ENCODE measurements around the gene SSR4.

Gene SSR4

DNA sequence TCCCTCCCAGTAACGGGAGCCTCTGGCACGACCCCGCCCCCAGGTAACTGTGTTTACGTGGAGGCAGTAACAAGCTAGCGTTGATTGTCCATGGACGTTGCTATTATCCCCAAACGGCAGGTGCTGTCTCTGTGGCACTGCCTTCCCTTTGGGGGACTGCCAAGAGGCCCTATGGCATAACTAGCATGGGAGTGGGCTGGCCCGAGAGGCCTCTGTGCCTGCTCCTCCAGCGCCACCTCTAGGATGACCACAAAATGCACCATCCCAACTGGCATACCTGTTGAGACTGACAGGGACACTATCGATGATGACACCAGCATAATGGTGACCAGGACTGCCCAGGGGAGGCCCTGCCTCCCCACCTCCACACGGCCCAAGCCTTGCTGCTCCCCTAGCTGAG lies 12.2 kb upstream of the SSR4 start:
- no peak for DNase-seq

DNA sequence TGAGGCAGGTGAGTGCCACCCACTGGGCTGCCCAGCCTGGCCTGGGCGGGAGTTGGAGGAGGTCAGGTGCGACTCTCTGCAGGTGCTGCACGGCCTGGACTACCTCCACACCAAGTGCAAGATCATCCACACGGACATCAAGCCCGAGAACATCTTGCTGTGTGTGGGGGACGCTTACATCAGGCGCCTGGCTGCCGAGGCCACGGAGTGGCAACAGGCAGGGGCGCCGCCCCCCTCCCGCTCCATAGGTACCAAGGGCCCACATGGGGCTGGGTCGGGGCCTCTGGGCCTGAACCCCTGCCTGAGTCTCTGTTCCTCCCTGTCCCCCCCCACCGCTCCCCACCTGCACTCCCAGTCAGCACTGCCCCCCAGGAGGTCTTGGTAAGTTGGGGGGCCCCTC lies 11.6 kb upstream of the SSR4 start:
- no peak for DNase-seq

DNA sequence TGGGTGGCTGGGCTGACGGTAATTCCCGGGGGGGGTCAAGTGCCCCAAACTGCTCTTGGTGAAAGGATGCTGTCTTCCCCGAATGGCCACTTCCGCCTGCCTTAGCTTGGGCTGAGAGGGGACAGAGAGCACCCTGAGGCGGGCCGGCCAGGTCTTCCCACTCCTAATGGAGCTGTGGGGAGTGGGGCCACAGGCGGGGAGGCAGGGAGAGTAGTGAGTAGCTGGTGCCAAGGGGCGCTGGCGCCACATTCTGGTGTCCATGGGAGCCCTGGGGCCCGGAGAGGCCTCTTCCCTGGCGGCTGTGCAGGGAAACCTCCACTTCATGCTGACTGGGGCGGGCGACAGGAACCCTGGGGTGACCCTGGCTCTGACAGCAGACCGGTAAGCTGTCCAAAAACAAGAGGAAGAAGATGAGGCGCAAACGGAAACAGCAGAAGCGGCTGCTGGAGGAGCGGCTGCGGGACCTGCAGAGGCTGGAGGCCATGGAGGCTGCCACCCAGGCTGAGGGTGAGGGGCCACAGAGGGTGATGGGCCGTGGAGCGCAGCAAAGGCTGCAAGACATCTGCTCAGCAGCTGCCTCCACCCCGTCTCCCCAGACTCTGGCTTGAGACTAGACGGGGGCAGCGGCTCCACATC lies 11.0 kb upstream of the SSR4 start:
- no peak for DNase-seq

DNA sequence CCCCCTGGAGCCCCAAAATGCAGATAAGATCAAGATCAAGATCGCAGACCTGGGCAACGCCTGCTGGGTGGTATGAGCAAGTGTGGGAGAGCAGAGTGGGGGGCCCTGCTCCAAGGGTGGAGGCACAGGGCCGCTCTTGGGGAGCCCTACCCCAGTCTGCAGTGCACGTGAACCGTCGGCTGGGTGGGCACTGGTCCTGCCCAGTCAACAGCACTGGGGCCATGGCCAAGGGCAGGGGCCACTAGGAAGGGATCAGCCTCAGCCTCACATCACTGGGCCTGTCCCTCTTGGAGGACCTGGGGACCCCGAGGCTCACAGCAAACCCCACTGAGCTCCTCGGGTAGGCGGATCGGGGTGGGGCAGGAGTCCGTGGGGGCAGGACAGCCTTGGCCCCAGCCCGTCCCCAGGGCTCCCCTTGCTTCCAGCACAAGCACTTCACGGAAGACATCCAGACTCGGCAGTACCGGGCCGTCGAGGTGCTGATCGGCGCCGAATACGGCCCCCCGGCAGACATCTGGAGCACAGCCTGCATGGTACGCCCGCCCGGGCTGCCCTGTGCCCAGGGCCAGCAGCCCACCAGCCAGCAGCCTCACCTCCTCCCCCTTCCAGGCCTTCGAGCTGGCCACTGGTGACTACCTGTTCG lies 10.0 kb upstream of the SSR4 start:
- no peak for DNase-seq

DNA sequence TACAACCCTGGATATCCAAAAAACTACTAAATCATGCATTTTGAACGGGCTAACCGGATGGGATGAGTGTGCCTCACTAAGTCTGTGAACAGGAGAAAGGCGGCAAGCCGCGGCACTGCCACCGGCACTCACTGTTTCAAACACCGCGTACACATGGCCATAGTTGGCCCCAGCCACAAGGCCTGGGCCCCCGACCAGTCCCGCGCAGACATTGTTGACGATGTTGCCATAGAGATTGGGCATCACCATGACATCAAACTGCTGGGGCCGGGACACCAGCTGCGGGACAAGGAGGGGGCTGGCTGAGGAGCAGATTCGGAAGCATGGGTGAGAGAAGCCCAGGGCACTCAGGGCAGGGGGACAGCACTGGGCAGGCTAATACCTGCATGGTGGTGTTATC lies 7.8 kb upstream of the SSR4 start:
- DNase-seq, result no peak

DNA sequence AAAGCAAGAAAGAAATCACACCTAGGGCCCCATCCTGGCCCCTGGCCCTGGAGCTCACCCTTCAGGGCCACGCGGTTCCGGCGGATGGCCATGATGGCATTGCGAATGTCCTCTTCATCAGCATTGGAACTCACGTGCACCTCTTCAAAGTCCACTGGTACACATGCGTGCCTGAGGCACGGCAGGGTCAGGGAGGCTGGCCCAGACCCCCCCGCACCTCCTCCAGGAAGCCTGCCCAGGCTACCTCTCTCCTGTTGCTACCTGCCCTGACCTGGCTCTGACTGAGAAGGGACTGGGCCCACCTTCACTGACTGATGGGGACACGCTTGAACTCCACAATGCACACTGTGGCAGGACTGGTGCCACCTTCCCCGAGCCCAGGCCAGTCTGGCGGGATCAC lies 4.8 kb upstream of the SSR4 start:
- DNase-seq, result no peak

DNA sequence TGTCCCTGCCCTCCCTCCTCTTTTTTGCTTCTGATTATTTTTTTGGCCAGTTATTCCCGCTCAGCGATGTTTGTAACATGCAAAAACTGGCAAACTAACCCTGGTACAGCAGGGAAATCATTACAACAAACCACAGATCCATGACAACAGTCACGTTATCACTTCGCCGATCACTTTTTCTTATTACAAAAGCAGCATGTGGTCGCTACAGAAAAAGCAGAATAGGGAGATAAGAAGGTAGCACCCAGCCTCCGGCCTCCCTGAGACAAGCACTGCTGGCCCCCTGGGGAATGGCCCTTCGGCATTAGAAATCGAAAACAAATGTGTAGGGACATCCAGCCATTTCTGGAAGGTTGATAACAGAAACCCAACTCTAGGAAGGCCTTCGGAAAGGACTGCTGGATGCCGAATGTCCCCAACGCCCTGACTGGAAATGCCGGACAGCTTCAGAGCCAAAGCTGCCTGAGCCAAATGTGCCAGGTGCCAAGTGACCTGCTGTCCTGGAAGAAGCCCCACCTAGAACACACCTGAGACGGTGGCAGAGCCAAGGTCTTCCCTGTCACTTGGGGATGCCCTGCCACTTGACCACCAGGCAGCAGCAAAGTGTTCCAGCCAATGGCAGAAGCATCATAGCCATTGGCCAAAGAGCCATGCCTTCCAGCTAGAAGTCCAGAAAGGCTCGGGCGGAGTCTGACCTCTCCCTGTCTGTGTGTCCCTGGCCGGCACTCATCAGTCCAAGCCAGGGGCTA lies 3.2 kb upstream of the SSR4 start:
- DNase-seq, result no peak

DNA sequence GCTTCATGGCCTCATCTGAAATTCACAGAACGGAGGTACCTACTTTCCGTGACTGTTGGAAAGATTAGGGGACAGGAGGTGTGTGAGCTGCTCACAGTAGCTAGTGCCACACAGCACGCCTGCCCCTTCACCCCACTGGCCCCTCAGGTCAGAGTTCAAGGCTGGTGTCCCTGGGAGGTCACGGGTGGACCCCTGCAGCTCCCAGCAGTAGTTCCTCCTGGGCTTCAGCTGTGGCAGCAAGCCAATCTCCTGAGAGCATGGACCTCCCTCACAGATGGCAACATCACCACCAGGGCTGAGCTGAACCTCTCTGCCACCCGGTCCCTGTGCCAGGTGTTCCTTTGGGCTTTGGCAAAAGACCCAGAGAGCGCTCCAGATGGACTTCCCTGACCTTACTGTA lies 2.1 kb upstream of the SSR4 start:
- DNase-seq, result no peak

DNA sequence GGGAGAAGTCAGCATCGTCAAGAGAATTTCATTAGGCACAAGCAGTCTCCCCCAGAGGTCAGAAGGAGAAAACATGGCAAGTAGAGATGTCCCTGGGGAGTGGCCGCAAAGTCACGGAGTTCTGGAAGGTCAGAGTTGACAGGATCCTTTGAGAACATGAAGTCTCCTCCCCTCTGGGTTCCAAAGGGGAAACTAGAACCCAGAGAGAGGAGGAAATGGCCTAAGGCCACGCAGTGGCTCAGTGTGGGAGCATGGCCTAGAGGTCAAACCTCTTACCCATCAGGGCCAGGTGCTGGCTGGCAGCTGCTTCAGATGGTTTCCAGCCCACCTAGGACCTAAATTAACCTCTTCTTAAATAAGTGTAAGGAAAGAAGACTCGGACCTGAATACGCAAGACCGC lies 1.2 kb upstream of the SSR4 start:
- no peak for DNase-seq

DNA sequence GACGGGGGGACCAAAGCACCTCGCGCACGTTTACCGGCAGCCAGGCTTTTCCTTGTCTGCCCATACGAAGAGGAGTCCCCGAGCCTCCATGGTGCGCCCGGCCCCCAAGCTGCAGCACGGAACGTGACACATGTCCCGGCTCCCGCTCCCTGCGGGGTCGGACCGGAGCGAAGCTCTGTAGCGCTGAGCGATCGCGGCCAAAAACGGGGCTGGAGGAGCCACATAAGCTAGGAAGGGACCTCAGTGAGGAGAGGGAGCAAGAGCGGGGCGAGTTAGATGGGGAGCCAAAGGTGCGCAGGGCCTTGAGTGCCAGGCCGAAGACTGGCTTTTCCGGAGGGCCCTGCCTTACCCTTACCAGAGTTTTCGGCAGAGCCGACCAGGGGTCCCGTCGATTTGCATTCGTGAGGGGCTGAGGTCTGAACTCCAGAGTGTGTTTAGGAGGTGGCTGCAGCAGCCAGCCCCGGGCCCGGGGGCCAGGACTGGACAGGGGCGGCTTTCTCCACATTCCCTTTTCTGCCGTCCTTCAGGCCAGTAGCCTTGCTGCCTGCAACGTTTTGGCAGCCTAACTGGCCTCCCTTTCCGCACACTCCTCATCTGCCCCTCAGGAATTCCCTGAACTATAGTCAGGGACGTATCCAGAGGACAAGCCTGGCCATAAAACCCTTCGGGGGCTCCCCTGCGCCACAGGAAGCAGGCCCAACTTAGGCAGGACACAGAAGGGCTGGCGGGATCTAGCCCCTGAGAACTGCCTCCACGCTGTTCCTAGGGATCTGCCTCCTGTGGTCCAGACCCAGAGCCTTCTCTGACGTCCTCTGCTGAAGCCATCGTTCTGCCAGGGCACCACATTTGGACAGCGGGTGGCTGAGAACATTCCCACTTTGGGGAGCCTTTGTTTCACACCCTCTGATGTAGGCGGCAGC lies 689 bp downstream of the SSR4 start:
- no peak for DNase-seq

DNA sequence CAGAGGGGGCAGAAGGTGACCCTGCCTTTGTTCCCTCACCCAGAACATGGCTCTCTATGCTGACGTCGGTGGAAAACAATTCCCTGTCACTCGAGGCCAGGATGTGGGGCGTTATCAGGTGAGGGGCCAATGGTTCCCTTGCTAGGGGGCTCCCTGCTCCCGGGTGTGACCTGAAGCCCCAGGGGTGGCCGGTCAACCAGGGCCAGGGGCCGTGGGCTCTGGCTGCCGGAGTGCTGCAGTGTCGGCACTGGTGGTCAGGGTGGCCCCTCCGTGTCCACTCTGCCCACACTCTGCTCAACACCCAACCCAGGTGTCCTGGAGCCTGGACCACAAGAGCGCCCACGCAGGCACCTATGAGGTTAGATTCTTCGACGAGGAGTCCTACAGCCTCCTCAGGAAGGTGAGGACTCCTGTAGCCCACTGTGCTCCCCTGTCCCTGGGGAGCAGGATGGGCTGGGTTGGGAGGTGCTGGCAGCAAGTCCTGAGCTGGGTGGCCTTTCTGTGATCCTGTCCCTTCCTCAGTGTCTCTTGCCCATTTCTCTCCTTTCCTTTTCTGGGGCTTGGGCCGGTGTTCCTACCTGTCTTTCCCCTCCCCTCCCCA lies 3.0 kb downstream of the SSR4 start:
- DNase-seq, result no peak

DNA sequence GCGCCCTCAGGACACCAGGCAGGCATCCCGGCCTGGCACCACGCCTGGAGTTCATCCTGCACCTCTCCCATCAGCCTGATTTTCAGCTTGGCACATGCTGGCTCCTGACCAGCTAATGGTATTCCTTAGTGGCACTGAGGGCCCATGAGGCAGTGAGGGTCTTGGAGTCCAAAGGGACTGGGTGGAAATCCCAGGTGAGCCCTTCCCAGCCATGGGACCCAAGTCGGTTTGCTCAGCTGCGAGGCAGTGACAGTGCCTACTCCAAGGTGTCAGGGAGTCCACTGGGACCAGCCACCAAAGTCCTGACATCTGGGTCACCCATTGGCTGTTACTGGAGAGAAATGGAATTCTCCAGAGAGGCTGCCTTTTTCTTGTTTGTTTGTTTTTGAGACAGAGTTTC lies 4.9 kb downstream of the SSR4 start:
- DNase-seq, result no peak

DNA sequence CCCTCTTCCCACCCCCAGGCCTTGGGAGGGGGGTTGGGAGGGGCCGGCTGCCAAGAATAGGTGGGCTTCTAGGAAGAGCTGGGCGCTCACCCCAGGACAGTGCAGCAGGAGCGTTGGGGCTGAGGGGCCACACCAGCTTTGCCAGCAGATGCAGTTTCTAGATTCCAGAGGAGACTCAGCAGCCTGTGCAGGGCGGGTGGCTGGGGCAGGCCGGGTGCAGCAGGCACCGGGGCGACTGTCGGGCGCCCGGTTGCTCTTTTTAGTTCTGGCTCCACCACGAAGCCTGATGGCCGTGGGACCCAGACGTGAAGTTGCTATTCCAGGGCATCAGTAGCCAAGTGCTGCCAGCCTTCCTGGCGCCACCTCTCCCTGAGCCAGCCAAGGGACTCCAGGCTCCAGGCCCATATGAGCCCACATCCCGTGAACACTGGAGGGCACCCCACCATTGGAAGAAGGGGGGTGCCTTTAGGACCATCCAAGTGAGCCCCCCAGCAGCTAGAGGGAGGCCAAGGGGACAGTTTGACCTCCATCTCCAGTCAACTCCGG lies 5.8 kb downstream of the SSR4 start:
- no peak for DNase-seq

DNA sequence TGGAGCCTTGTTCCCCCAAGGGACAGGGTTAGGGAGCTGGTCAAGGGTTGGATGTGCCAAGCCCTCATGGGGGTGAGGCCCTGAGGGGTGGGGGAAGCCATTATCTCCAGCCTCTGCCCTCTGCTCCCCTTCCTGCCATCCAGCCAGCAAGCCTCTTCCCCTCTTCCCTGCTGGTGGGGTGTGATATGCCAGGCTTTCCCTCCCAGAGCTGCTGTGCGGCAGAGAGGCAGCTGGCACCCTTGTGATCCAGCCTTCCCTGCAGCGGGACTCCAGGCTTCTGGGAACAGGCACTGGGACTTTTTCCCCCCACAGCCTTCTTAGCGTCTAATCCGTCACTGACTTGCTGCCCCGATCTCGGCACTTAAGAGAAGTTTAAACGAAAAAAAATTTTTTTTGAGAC lies 6.3 kb downstream of the SSR4 start:
- DNase-seq, result no peak

DNA sequence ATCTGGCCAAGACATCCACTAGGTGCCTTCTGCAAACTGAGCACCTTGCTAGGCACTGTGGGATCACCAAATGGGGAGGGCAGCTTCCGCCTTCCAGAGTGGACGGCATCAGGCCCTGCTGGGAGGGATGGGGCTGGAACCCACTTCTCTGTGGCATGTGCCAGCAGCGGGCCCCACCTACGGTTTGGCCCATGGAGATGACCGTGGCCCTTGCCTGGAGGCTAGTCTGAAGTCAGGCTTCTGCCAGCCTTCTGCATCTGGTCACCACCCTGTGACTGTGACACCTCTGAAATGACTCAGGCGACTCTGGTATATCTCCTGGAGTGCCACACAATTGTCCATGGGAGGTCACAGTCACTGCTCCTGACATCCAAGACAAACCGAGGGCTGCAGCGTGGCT lies 7.2 kb downstream of the SSR4 start:
- DNase-seq, result no peak

DNA sequence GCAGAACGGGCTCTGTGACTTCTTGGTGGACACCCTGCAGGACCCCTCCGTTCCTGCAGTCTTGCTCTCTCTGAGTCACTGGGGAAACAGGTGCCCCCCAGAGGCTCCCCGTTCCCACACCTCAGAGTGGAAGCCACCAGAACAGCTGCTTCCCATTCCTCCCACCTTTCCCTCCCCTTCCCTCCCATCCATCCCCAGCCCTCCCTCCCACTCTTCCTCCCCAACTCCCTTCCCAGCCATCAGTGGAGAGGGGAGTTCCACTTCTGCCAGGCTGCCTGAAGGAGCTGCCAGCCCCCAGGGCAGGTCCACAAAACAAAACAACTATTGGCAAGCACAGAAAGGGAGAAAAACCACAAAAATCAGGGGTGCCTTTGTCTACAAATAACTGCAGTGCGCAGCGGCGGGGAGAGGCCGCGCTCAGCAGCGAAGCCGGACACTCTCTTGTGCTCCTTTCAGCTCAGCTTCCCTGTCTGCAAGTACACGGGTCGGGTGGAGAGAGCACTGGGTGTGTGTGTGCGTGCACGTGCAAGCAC lies 8.1 kb downstream of the SSR4 start:
- DNase-seq, result no peak

DNA sequence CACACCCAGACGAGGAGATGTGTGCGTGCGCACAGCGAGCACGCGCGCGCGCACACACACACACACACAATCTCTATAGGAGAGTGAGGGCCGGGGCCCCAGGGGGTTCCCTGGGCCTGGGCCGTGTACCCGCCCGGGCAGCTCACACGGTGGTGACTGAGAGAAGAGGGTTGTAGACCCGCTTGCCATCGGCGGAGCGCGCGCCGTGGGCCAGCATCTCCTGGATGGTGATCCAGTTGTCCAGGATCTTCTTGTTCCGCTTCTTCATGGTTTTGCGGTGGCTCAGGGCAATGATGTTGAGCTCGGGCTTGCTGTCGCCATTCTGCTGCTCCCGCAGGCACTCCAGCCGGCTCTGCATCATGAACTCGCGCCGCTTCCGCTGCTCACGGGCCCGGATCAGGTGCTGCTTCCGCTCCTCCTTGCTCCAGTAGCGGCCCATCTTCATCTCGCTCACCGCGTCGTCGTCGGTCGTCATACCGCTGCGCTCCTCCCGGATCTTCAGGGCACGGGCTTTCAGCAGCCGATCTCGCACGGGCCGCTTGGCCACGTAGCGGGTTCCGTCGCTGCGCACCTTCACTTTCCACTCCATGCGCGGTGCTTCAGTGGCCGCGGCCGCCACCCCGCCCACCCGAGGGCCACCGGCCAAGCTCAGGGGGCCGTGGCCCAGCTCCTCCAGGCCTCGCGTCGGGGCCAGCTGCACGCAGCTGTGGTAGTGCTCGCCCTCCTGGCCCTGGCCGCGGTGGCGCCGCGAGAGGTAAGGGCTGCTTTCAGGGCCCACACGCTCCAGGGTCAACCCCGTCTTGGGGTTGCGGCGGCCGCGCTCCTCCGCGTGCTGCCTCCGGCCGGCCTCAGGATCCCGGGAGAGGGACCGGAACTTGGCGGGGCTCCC lies 9.0 kb downstream of the SSR4 start:
- DNase-seq, result no peak

DNA sequence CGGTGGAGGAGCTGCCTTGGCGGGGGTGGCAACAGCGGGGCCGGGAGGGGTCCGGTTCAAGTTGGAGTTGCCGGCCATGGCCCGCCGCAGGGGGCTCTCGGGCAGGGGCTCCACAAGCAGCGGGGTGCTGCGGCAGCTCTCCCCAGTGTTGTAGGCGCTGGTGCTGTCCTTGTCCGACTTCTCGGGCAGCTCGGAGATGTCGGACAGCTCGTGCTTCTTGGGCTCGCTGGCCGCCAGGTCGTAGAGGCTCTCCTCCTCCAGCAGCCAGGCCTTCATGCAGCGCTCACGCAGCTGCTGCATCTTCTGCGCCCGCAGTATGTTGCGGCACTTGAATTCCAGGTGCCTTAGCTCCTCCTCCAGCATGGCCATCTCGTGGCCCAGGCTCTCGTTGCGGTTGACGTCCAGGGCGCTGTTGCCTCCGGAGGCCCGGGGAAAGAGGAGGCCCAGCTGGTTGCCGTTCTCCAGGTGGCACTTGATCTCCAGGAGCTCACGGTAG lies 9.7 kb downstream of the SSR4 start:
- no peak for DNase-seq

DNA sequence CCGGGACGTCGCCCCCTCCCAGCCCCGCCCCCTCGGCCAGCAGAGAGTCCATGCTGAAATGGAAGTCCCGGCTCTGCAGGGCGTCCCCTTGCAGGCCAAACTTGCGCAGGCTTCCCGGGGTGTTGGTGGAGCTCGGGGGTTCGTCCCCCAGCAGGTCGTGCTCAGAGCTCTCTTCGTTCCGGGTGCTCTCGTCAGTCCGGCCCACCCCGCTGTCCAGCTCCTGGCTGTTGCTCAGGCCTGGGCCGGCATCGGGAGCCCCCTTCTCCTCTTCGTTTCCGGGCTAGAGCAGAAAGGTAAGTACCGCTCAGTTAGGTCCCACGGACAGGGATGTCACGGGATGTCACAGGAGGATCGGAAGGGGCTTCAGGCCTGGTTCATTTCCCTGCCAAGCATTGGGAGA lies 10.2 kb downstream of the SSR4 start:
- no peak for DNase-seq

DNA sequence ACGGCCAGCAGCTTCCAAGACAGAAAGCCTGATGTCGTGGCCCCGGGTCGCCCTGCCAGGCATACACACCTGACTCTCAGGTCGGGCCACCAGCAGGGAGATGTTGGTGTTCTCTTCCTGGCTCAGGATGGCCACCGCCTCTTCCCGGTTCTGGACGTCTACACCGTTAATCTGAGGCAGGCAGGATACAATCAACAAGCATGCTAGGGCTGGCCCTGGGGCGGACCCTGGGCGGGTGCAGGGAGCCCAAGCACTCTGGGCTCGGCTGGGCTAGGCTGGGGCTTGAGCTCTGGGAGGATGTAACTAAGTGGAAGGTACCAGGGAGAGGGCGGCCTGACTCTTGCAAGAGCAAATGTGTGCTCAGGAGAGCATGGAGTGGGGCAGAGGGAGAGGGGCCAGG lies 11.0 kb downstream of the SSR4 start:
- no peak for DNase-seq

DNA sequence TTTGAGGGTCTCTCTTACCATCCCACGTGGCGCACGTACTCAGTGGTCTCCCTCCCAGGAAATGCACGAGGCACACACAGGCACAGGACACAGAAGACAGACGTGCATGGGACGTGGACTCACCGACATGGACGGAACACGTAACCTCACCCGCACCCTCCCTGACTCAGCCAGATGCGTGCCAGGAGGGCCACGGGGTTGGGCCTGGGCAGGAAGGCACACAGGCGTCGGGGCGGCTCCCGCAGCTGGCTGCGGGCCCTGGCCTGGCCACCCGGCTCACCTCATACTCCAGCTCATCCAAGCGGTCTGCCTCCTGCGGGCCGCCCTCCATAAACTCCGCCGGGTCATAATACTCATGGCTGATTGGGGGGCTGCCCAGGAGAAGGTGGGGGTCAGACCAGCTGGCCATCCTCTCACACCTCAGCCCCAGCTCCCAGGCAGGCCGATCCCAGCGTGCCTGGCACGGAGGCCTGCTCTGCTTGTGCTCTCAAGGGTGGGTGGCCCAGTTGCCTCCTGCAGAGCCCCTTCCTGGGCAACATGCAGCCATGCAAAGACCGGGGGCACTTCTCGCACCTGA lies 12.6 kb downstream of the SSR4 start:
- DNase-seq, result no peak
